ENCODE measurements around the gene DES.

The DES gene

DNA sequence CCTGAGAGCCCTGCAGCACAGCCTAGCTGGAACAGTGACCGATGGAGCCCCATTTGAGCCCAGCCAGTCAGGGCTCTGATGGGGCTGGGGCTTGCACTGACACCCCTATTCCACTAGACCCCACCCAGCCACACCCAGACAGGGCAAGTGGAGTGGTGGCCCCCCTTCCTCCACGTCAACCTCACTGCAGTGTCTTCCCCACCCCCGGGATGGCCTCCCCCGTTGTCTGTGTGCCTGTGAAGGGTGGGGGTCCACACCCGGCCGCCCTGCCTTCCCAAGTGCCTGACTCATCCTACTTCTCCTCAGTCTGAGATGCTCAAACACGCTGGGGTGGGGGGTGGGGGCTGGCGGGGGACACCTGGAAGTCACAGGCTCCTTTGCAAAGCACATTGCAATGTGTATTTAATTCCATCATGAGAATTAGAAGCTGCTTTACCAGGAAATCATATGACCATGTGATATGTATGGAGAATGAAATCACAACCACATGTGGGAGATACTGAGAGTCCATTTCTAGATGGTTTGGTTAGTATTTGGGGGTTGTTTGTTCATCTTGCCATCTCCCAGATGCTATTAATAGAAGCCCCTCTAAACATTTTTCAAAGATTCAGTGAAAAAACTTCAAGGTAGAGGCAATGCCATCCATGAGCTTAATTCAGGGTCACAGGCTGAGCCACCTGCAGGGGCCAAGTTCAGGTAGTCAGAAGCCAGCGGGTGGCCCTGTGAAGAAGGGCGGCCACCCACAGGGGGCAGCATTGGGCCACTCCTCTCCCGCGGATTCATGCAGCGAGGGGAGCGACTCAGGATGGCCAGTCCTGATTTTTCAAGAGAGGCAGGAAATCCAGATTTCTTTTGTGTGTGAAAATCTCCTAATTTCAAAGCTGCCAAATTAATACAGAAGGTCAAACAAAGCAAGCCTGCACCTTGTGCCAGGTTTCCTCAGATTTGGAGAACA, 57.8 kb downstream of the DES start:
- DNase-seq, result no peak

All from cortex of kidney (tissue), 1 donor.